Colonic mucosa (tissue), 4 donors: ENCODE measurements around the gene SPATA21. TPM values are rescaled to one million over a fixed set of nuclear protein-coding genes. Genes with fewer than 3 reads are reported as not detected.

Source experiments
- DNase-seq: peaks from one replicate; pipeline ENCODE4 v3.0.0-alpha.2; 2020
- H3K27ac ChIP-seq: fragments of 200-600 bp; one replicate; pipeline ENCODE4 v1.8.0; 2021
- H3K27me3 ChIP-seq: fragments of 200-600 bp; one replicate; pipeline ENCODE4 v1.8.0; 2021
- H3K36me3 ChIP-seq: fragments of 200-600 bp; one replicate; pipeline ENCODE4 v1.8.0; 2021
- H3K4me1 ChIP-seq: fragments of 200-600 bp; one replicate; pipeline ENCODE4 v1.8.0; 2021; ENCODE audit warnings: mild to moderate bottlenecking
- H3K4me3 ChIP-seq: fragments of 200-600 bp; one replicate; pipeline ENCODE4 v1.8.0; 2021
- H3K9ac ChIP-seq, 2 donors: one replicate each; pipeline ENCODE4 v1.7.0; 2013; ENCODE audit warnings: control low read depth in 2 of 2, low read depth in 2 of 2, low read length in 2 of 2
- H3K9me3 ChIP-seq: fragments of 200-600 bp; one replicate; pipeline ENCODE4 v1.8.0; 2021
- CTCF ChIP-seq: fragments of 200-600 bp; IDR thresholded peaks from one replicate; pipeline ENCODE4 v1.8.0; 2022; ENCODE audit warnings: antibody characterized with exemption, mild to moderate bottlenecking
- intact Hi-C: fragments of 100-400 bp; cut with DNase I; formaldehyde crosslinking; loops from one replicate; pipeline ENCODE4 v1.14.1; 2022
- total RNA-seq, 2 donors: library from RNA; stranded (reverse); fragmentation: NEBNext Ultra II Directional in 1 of 2; extraction: Animal tissue kit (Norgen Biotek cat#: 25700) in 1 of 2; gene quantifications; one replicate each; pipeline ENCODE4 v1.2.1, GENCODE V29; 2021
- donor health status: healthy.
- donor health status: DM: no; HTN: no; CAD: no.
- donor health status: DM: no; HTN: no; CAD: no.

SPATA21 gene
- total RNA-seq, 2 donors from 2014 or later = not detected

- no peaks in the 10 kb centered on the region for H3K27me3 ChIP-seq
- H3K36me3 ChIP-seq = no peaks in the 10 kb centered on the region
- no peak for DNase-seq
- peaks cover 5% of the 10 kb centered on the region for H3K4me1 ChIP-seq
- H3K27ac ChIP-seq = no peak overlapping the region
- no peak overlapping the region for H3K9ac ChIP-seq
- intact Hi-C loops = no loop called here
- no peak for TF ChIP-seq CTCF
- H3K4me3 ChIP-seq = no peak overlapping the region
- H3K9me3 ChIP-seq = no peaks in the 10 kb centered on the region
Measured at GRCh38 chr1:16375521-16376340, 61.5 kb downstream of the SPATA21 start.

GRCh38 chr1:16374266-16374665 is 63.0 kb downstream of the SPATA21 start:
- no peak overlapping the region for H3K4me3 ChIP-seq
- DNase-seq = no peak
- H3K9me3 ChIP-seq = no peaks in the 10 kb centered on the region
- TF ChIP-seq CTCF = no peak
- no peak overlapping the region for H3K27ac ChIP-seq
- H3K27me3 ChIP-seq = no peaks in the 10 kb centered on the region
- no peaks in the 10 kb centered on the region for H3K36me3 ChIP-seq
- intact Hi-C loops = no loop called here
- no peak overlapping the region for H3K9ac ChIP-seq
- peaks cover 5% of the 10 kb centered on the region for H3K4me1 ChIP-seq

GRCh38 chr1:16372535-16373285 is 64.5 kb downstream of the SPATA21 start:
- intact Hi-C loops = no loop called here
- Histone ChIP-seq H3K27ac (no peak overlapping the region), H3K4me3 (no peak overlapping the region), H3K9me3 (no peaks in the 10 kb centered on the region), H3K27me3 (no peaks in the 10 kb centered on the region), H3K9ac (no peak overlapping the region), H3K36me3 (no peaks in the 10 kb centered on the region), H3K4me1 (peaks cover 13% of the 10 kb centered on the region)
- no peak for TF ChIP-seq CTCF
- DNase-seq = no peak

GRCh38 chr1:16371725-16372124 is 65.5 kb downstream of the SPATA21 start:
- H3K4me1 ChIP-seq = peaks cover 13% of the 10 kb centered on the region

GRCh38 chr1:16369821-16370220 is 67.4 kb downstream of the SPATA21 start:
- H3K4me3 ChIP-seq = no peak overlapping the region
- intact Hi-C loops = loop anchor here (10.0 kb wide), 1 partner anchor 165 kb away; no protein-coding TSS in a partner anchor
- no peak overlapping the region for H3K27ac ChIP-seq
- no peak for DNase-seq
- no peaks in the 10 kb centered on the region for H3K36me3 ChIP-seq
- H3K9ac ChIP-seq = no peak overlapping the region
- H3K27me3 ChIP-seq = no peaks in the 10 kb centered on the region
- TF ChIP-seq CTCF = no peak
- no peaks in the 10 kb centered on the region for H3K9me3 ChIP-seq
- H3K4me1 ChIP-seq = peaks cover 8% of the 10 kb centered on the region

More at GRCh38 chr1:16371725-16372124, 65.5 kb downstream of the SPATA21 start:
- Histone ChIP-seq H3K27me3 (no peaks in the 10 kb centered on the region), H3K4me3 (no peak overlapping the region), H3K36me3 (no peaks in the 10 kb centered on the region), H3K9ac (no peak overlapping the region), H3K27ac (no peak overlapping the region), H3K9me3 (no peaks in the 10 kb centered on the region)
- DNase-seq = no peak
- TF ChIP-seq CTCF = no peak
- intact Hi-C loops = no loop called here
